Activated CD8-positive, alpha-beta T cell treated with anti-CD3 and anti-CD28 coated beads for 36 hours (primary cell): ENCODE data around the gene TNFAIP8L1. TPM values are rescaled to one million over a fixed set of nuclear protein-coding genes. Genes with fewer than 3 reads are reported as not detected.

Source experiments
- ATAC-seq: fragments of 200-7000 bp; cut with Tn5 transposase; one replicate; pipeline ENCODE4 v1.10.0; 2021; ENCODE audit warnings: mild to moderate bottlenecking, moderate library complexity
- CTCF ChIA-PET: fragments of 350-600 bp; sonication (Branson Sonifier 250); formaldehyde crosslinking; loops from one replicate; lab custom pipeline; 2021; ENCODE audit warnings: antibody characterized with exemption; lab: Charles Lee
- POLR2A ChIA-PET: fragments of 350-600 bp; sonication (Branson Sonifier 250); formaldehyde crosslinking; loops from one replicate; lab custom pipeline; 2021; ENCODE audit warnings: antibody characterized with exemption; lab: Charles Lee
- DNase-seq: peaks from one replicate; pipeline ENCODE4 v3.0.0-alpha.2; 2020
- H3K27ac Mint-ChIP-seq: one replicate; pipeline ENCODE4 v1.8.0; 2021; ENCODE audit warnings: mild to moderate bottlenecking, mixed read lengths
- H3K27me3 Mint-ChIP-seq: one replicate; pipeline ENCODE4 v1.8.0; 2021; ENCODE audit warnings: mixed read lengths
- H3K36me3 Mint-ChIP-seq: one replicate; pipeline ENCODE4 v1.8.0; 2021; ENCODE audit warnings: low read depth, mixed read lengths
- H3K4me1 Mint-ChIP-seq: one replicate; pipeline ENCODE4 v1.8.0; 2021; ENCODE audit warnings: low read depth, mixed read lengths
- H3K4me3 Mint-ChIP-seq: one replicate; pipeline ENCODE4 v1.8.0; 2021; ENCODE audit warnings: mild to moderate bottlenecking, moderate library complexity, mixed read lengths
- H3K9me3 Mint-ChIP-seq: one replicate; pipeline ENCODE4 v1.8.0; 2021; ENCODE audit warnings: mixed read lengths
- intact Hi-C: fragments of 100-400 bp; cut with micrococcal nuclease; formaldehyde crosslinking; loops from one replicate; pipeline ENCODE4 v1.10.0; 2022
- total RNA-seq, 2 experiments: library from RNA; stranded (reverse); gene quantifications; one replicate each; pipeline ENCODE4 v1.2.3, GENCODE V29; 2021
- TF ChIP-seq, protein P1 (sequence below): fragments of 200-600 bp; IDR thresholded peaks from one replicate; pipeline ENCODE4 v1.8.0; 2022; ENCODE audit warnings: antibody characterized with exemption, mild to moderate bottlenecking

Gene TNFAIP8L1
- total RNA-seq, 2 experiments from 2014 or later: 13.5 to 13.7 TPM

DNA sequence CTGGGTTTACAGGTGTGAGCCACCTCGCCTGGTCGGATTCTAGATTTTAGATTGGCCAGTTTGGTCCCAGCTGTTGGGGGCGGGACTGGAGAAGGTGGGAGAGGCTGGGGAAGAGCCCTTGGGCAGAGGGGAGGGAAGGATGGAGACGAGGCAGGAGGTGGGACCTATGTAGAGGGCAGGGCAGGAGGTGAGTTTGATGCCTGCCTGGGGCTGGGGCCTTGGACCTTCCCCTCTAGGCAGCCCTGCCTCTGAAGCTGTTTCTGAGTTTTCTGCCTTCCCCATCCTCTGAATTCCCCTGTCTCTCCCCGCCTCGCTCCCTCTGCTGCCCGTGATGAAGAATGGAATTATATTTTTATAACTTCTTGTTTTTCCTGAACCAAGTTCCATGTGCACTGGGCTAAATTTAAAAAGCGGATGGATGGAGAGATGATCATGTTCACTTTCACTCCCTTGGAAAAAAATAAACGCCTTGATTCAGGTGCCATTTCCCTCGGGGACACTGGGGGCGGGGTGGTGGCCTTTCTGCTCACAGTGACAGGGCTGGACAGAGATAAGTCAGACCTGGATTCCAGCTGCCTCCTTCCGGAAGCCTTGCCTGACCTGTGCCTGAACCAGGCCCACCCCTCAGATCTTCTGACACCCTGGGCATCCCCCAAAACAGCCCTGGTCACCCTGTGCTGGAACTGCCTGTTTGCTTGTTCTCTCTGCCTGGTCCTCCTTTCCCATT is 16.5 kb upstream of the TNFAIP8L1 start:
- intact Hi-C loops: no loop called here
- no peak for DNase-seq
- no peak overlapping the region for H3K4me3 Mint-ChIP-seq
- H3K27ac Mint-ChIP-seq: peak overlapping the region; percentile 20
- H3K36me3 Mint-ChIP-seq: no peaks in the 10 kb centered on the region
- ChIA-PET CTCF (interaction anchor here (1.0 to 2.6 kb wide), 3 partner anchors 10 to 14 kb away, joined by 3 to 11 read pairs (median 3); no protein-coding TSS in a partner anchor), POLR2A (no interaction called here)
- ATAC-seq: no peak
- TF ChIP-seq, protein P1, sequence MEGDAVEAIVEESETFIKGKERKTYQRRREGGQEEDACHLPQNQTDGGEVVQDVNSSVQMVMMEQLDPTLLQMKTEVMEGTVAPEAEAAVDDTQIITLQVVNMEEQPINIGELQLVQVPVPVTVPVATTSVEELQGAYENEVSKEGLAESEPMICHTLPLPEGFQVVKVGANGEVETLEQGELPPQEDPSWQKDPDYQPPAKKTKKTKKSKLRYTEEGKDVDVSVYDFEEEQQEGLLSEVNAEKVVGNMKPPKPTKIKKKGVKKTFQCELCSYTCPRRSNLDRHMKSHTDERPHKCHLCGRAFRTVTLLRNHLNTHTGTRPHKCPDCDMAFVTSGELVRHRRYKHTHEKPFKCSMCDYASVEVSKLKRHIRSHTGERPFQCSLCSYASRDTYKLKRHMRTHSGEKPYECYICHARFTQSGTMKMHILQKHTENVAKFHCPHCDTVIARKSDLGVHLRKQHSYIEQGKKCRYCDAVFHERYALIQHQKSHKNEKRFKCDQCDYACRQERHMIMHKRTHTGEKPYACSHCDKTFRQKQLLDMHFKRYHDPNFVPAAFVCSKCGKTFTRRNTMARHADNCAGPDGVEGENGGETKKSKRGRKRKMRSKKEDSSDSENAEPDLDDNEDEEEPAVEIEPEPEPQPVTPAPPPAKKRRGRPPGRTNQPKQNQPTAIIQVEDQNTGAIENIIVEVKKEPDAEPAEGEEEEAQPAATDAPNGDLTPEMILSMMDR: no peak
- H3K27me3 Mint-ChIP-seq: peaks cover 12% of the 10 kb centered on the region
- no peaks in the 10 kb centered on the region for H3K9me3 Mint-ChIP-seq
- no peaks in the 10 kb centered on the region for H3K4me1 Mint-ChIP-seq

DNA sequence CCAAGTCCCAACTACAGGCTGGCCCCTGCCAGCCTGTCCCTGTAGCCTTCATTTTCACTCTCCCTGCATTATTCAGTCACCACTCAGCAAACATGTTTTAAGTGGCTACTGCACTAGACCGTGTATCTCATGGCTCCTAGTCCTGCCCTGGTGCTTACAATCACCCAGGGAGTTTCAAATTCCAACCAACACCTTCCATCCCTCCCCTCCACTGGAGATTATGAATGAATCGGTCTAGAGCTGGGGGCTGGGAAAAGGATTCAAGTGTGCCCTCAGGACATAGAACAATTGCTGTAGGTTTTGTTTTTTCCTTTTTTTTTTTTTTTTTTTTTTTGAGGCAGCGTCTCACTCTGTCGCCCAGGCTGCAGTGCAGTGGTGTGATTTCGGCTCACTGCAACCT is 15.0 kb upstream of the TNFAIP8L1 start:
- H3K4me3 Mint-ChIP-seq: no peak overlapping the region
- no peaks in the 10 kb centered on the region for H3K4me1 Mint-ChIP-seq
- no peaks in the 10 kb centered on the region for H3K9me3 Mint-ChIP-seq
- no peak for ATAC-seq
- intact Hi-C loops: no loop called here
- H3K36me3 Mint-ChIP-seq: no peaks in the 10 kb centered on the region
- TF ChIP-seq, protein P1: no peak
- ChIA-PET CTCF (interaction anchor here (4.5 kb wide), 1 partner anchor 12 kb away, joined by 21 read pairs; no protein-coding TSS in a partner anchor), POLR2A (interaction anchor here (0.6 kb wide), 1 partner anchor 97 kb away, joined by 5 read pairs; no protein-coding TSS in a partner anchor)
- no peak for DNase-seq
- peaks cover 12% of the 10 kb centered on the region for H3K27me3 Mint-ChIP-seq
- no peak overlapping the region for H3K27ac Mint-ChIP-seq

DNA sequence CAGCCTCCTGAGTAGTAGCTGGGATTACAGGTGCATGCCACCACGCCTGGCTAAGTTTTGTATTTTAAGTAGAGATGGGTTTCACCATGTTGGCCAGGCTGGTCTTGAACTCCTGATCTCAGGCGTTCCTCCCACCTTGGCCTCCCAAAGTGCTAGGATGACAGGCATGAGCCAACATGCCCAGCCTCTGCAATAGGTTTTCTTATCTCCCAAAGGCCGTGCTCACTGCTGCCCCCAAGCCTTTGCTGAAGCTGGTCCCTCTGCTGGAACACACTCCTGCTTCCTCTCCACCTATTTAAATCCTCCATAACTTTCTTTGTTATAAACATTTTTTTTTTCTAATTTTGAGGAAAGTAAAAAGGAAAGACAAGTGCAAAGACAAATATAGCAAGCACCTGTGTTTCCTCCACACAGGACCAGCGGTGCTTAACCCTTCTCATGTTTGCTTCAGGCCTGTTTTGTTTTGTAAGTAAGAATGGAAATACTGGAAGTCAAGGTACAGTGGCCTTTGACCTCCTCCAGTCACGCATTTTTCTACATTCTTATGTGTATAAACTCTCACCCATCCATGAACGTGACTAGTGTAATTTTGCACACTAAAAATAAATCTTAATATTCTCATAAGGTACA is 14.5 kb upstream of the TNFAIP8L1 start:
- TF ChIP-seq, protein P1: no peak
- ChIA-PET CTCF (interaction anchor here (4.5 kb wide), 1 partner anchor 12 kb away, joined by 21 read pairs; no protein-coding TSS in a partner anchor), POLR2A (interaction anchor here (0.6 kb wide), 1 partner anchor 96 kb away, joined by 5 read pairs; no protein-coding TSS in a partner anchor)
- H3K27ac Mint-ChIP-seq: no peak overlapping the region
- no peaks in the 10 kb centered on the region for H3K4me1 Mint-ChIP-seq
- H3K27me3 Mint-ChIP-seq: peaks cover 8% of the 10 kb centered on the region
- no peak for DNase-seq
- H3K9me3 Mint-ChIP-seq: no peaks in the 10 kb centered on the region
- H3K36me3 Mint-ChIP-seq: no peaks in the 10 kb centered on the region
- no peak for ATAC-seq
- no peak overlapping the region for H3K4me3 Mint-ChIP-seq
- intact Hi-C loops: no loop called here

GRCh38 chr19:4633140-4633967 is 6.0 kb upstream of the TNFAIP8L1 start:
- no peaks in the 10 kb centered on the region for H3K9me3 Mint-ChIP-seq
- TF ChIP-seq, protein P1: peak; percentile 77
- H3K36me3 Mint-ChIP-seq: no peaks in the 10 kb centered on the region
- H3K4me3 Mint-ChIP-seq: no peak overlapping the region
- intact Hi-C loops: no loop called here
- peak; percentile 60 for DNase-seq
- H3K27me3 Mint-ChIP-seq: no peaks in the 10 kb centered on the region
- ATAC-seq: peak; percentile 64
- ChIA-PET CTCF (interaction anchor here (0.6 to 3.2 kb wide), 18 partner anchors 8 to 157 kb away, joined by 3 to 23 read pairs (median 4); partner anchors contain the start of gene PLIN5), POLR2A (interaction anchor here (1.2 kb wide), 1 partner anchor 49 kb away, joined by 3 read pairs; no protein-coding TSS in a partner anchor)
- H3K4me1 Mint-ChIP-seq: peaks cover 20% of the 10 kb centered on the region
- H3K27ac Mint-ChIP-seq: no peak overlapping the region
